ENCODE results near the gene TNNT2.

Gene TNNT2

DNA sequence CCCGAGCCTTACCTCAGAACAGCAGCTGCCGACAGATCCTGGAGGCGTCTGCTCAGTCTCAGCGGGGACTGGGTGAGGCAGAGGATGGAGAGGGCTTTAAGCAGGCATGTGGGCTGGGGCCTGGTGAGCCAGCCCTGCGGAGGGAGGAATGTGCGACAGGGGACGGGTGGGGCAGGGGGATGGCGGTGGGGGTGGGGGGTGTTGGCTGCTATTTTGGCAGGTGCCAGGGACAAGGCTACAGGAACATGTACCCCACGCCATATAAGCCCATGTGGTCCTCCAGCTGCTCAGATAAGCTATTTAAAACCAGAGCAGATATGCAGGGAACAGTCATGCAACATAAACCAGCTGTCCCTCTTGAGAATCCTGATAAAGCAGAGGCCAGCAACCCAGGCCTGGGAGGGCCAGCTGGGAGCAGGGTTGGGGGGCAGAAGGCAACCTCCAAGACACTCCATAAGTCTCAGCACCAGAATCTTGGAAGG, at the start of gene TNNT2:
Gene TNNT2 (minus strand): TSS at position 70 of the 482 bp plus-strand sequence. CDS start 4,426 bp downstream, outside the sequence.
- in situ Hi-C loops (cut with MboI; ENCODE audit: low pct_unique_long_range_greater_than_20kb, low sequenced_read_pairs, unreplicated experiment), result no loop called here
- TF ChIP-seq, protein P1, sequence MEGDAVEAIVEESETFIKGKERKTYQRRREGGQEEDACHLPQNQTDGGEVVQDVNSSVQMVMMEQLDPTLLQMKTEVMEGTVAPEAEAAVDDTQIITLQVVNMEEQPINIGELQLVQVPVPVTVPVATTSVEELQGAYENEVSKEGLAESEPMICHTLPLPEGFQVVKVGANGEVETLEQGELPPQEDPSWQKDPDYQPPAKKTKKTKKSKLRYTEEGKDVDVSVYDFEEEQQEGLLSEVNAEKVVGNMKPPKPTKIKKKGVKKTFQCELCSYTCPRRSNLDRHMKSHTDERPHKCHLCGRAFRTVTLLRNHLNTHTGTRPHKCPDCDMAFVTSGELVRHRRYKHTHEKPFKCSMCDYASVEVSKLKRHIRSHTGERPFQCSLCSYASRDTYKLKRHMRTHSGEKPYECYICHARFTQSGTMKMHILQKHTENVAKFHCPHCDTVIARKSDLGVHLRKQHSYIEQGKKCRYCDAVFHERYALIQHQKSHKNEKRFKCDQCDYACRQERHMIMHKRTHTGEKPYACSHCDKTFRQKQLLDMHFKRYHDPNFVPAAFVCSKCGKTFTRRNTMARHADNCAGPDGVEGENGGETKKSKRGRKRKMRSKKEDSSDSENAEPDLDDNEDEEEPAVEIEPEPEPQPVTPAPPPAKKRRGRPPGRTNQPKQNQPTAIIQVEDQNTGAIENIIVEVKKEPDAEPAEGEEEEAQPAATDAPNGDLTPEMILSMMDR (IDR thresholded peaks at IDR 0.05; ENCODE audit: extremely low read depth, insufficient read depth, missing control alignments), result no peak
- no peak for DNase-seq (ENCODE audit: low spot score)

DNA sequence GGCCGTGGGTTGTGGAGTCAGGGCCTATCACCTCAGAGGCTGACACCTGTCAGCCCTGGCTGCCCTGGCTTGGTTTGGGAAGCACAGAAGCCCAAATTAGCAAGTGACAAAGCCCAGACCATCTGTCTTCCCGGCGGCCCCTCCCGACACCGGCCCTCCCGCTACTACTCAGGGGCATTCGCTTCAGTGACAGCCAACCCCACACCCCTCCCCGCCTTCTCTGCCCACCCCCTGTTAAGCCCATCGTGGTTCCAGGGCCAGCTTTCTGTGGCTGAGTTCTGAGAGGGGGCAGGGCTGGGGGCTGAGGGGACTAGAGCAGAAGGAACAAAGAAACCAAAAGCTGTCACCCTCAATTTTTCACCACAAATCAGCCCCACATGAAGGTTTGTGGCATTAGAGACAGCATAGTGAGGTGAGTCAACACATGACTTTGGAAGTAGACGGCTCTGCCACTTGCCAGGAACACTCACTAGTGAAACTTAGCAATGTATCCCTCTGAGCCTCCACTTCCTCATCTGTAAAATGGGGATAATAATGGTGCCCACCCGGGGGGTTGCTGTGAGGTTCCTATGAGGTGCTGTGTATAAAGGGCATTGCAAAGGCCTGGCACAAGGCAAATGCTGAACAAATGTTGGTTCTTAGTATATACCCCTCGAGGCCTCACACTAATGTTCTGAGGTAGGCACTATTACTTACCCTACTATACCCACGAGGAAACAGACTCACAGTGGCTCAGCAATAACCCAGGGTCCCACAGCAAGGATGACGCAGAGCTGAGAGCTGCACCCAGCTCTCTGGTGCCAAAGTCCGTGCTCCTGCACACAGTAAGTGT, 49.2 kb upstream of the TNNT2 start:
- TF ChIP-seq, protein P1 (IDR thresholded peaks at IDR 0.05; ENCODE audit: extremely low read depth, insufficient read depth, missing control alignments), result no peak

DNA sequence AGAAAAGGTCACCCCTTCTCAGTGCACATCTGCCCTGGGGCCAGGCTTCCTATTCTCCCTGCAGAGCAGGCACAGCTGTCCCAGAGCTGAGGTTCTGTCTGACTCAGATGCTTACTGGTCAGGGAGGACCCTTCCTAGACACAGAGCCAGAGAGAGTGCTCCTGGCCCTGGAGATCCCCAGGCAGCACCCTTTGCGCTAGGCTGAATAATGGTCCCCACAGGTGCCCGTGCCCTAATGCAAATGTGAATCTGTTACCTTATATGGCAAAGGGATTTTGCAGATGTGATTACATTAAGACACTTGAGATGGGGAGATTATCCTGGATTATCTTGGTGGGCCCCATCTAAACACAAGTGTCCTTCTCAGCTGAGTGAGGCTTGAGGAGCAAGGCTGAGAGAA, 46.7 kb upstream of the TNNT2 start:
- TF ChIP-seq, protein P1 (IDR thresholded peaks at IDR 0.05; ENCODE audit: extremely low read depth, insufficient read depth, missing control alignments), result no peak
- in situ Hi-C loops (cut with MboI; ENCODE audit: low pct_unique_long_range_greater_than_20kb, low sequenced_read_pairs, unreplicated experiment), result no loop called here
- DNase-seq (ENCODE audit: low spot score), result no peak

More for the DNA sequence above, 49.2 kb upstream of the TNNT2 start:
- no peak for DNase-seq (ENCODE audit: low spot score)
- in situ Hi-C loops (cut with MboI; ENCODE audit: low pct_unique_long_range_greater_than_20kb, low sequenced_read_pairs, unreplicated experiment), result no loop called here

DNA sequence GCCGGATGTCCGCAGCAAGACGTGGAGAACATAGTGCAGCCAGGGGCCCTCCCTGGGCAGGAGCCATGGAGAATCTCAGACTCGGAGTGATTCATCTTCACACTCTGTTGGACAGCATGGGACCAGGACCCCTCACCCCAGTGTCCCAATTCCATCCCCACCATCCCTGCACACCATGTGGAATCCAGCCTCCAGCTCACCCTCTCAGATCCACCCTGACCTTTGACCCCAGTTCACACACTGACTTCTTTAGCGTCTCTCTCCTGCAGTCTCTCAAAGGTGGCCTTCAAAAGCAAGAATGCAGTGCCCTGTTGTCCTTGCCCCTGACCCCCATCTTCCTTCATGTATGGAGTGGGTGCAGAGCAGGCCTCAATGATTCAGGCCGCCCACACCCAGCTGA, 46.2 kb upstream of the TNNT2 start:
- in situ Hi-C loops (cut with MboI; ENCODE audit: low pct_unique_long_range_greater_than_20kb, low sequenced_read_pairs, unreplicated experiment), result no loop called here
- TF ChIP-seq, protein P1 (IDR thresholded peaks at IDR 0.05; ENCODE audit: extremely low read depth, insufficient read depth, missing control alignments), result no peak
- no peak for DNase-seq (ENCODE audit: low spot score)

DNA sequence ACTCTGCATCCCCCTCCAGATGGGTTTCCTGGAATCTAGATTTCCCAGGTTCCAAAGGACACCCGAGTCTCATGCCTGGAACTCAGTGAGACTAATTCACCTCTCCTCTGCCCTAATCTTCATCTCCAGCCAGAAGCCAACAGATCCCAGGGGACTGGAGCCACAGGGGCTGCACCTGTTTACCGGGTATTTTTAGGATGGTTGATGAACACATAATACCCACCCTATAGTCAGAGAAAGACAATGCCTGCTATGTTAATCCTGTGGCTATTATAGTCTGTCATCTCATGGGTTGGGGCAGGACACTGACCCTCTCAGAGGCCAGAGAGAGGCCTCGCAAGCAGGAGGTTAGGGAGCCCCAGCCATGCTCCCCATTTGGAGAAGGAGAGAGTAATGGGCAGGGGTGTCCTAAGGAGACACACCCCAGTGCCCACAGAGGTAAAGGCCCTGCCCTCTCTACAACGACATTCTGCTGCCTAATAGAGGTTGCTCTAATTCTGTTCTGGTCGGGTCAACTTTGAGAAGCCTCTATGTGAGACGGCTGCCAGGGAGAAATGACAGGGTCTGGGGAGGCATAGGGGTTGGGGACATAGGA, 45.1 kb upstream of the TNNT2 start:
- in situ Hi-C loops (cut with MboI; ENCODE audit: low pct_unique_long_range_greater_than_20kb, low sequenced_read_pairs, unreplicated experiment), result no loop called here
- DNase-seq (ENCODE audit: low spot score), result no peak
- TF ChIP-seq, protein P1 (IDR thresholded peaks at IDR 0.05; ENCODE audit: extremely low read depth, insufficient read depth, missing control alignments), result no peak

DNA sequence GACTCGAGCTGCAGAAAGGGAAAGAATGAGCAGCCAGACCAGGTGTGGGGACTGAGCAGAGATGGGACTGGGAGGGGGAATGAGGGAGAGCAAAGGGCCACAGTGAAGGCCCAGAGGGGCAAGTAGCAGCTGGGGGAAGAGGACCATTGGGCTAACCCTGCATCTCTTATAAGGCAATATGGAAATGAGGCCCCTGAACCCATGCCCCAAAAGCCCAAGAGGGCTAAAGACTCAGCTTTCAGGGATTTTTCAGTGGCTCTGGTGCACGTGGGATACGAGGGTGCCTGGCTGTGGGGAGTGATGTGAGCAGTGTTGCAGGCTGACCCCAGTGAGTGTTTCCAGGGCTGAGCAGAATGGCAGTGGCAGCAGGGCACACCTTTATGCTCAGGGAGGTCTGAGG, 44.5 kb upstream of the TNNT2 start:
- TF ChIP-seq, protein P1 (IDR thresholded peaks at IDR 0.05; ENCODE audit: extremely low read depth, insufficient read depth, missing control alignments), result no peak
- DNase-seq (ENCODE audit: low spot score), result no peak
- in situ Hi-C loops (cut with MboI; ENCODE audit: low pct_unique_long_range_greater_than_20kb, low sequenced_read_pairs, unreplicated experiment), result no loop called here

Measured in GM13977 (cell line).